B cell (primary cell): ENCODE measurements around the gene ERMARD. TPM values are rescaled to one million over a fixed set of nuclear protein-coding genes. Genes with fewer than 3 reads are reported as not detected.
A peak's percentile ranks its signal among the peaks of the same experiment; 100 is the strongest.

ENCODE experiments used
- ATAC-seq: fragments of 200-7000 bp; cut with Tn5 transposase; one replicate; pipeline ENCODE4 v1.10.0; 2021; ENCODE audit warnings: low read depth, mild to moderate bottlenecking, moderate number of reproducible peaks, moderate library complexity
- CTCF ChIA-PET: fragments of 350-600 bp; sonication (Branson Sonifier 250); formaldehyde crosslinking; loops from one replicate; lab custom pipeline; 2021; ENCODE audit warnings: antibody characterized with exemption, inconsistent platforms; lab: Charles Lee
- POLR2A ChIA-PET: fragments of 350-600 bp; sonication (Branson Sonifier 250); formaldehyde crosslinking; loops from one replicate; lab custom pipeline; 2021; ENCODE audit warnings: antibody characterized with exemption; lab: Charles Lee
- DNase-seq: peaks from one replicate; pipeline ENCODE4 v3.0.0; 2013
- H2AFZ ChIP-seq: 2 replicates; pipeline ENCODE4 v1.6.1; 2012; ENCODE audit warnings: mild to moderate bottlenecking, low read depth, low read length; ENCODE audit not compliant: insufficient read depth, poor library complexity, severe bottlenecking
- H3K27ac ChIP-seq, 2 donors: 1 replicate in 1 of 2; 2 replicates in 1 of 2; pipeline ENCODE4 v1.5.1; 2012 to 2013; ENCODE audit warnings: low read length in 2 of 2, mild to moderate bottlenecking in 2 of 2, moderate library complexity in 1 of 2
- H3K27me3 ChIP-seq, 4 experiments: fragments of 200-600 bp in 1 of 4; sonication (generic) in 1 of 4; replicated peaks in 1 of 4; 1 replicate in 2 of 4; 2 replicates in 2 of 4; pipeline versions ENCODE4 v1.6.1 to v1.7.0; 2013 to 2016; ENCODE audit warnings: low read length in 3 of 4, mild to moderate bottlenecking in 2 of 4, mixed read lengths in 1 of 4, moderate library complexity in 1 of 4; ENCODE audit not compliant: insufficient read depth in 4 of 4, control insufficient read depth in 3 of 4; ENCODE audit errors: control extremely low read depth in 1 of 4
- H3K36me3 ChIP-seq, 2 experiments: replicated peaks in 1 of 2; 1 replicate in 1 of 2; 2 replicates in 1 of 2; pipeline versions ENCODE4 v1.6.1 to v1.7.1; 2013; ENCODE audit warnings: low read length in 1 of 2; ENCODE audit not compliant: insufficient read depth in 2 of 2, control insufficient read depth in 1 of 2; ENCODE audit errors: control extremely low read depth in 1 of 2, extremely low read depth in 1 of 2
- H3K4me1 ChIP-seq, 2 donors: fragments of 200-600 bp in 1 of 2; sonication (generic) in 1 of 2; 1 replicate in 1 of 2; 2 replicates in 1 of 2; pipeline versions ENCODE4 v1.5.1 to v1.6.1; 2013 to 2017; ENCODE audit warnings: low read length in 2 of 2; ENCODE audit not compliant: control insufficient read depth in 2 of 2, insufficient read depth in 2 of 2
- H3K4me2 ChIP-seq: replicated peaks from 2 replicates; pipeline ENCODE3; 2012; ENCODE audit warnings: mild to moderate bottlenecking, low read depth, low read length; ENCODE audit not compliant: poor library complexity, severe bottlenecking
- H3K4me3 ChIP-seq, 5 experiments: fragments of 200-600 bp in 1 of 5; sonication (generic) in 1 of 5; 1 replicate in 3 of 5; 2 replicates in 2 of 5; pipeline versions ENCODE4 v1.5.1 to v1.7.0; 2011 to 2016; ENCODE audit warnings: low read length in 4 of 5, mild to moderate bottlenecking in 4 of 5, low read depth in 2 of 5, control low read depth in 1 of 5, moderate library complexity in 1 of 5; ENCODE audit not compliant: insufficient read depth in 1 of 5; ENCODE audit errors: control extremely low read depth in 1 of 5, extremely low read depth in 1 of 5
- H3K79me2 ChIP-seq: fragments of 200-600 bp; sonication (generic); one replicate; pipeline ENCODE4 v1.6.0; 2016; ENCODE audit warnings: low read length; ENCODE audit not compliant: control insufficient read depth, insufficient read depth
- H3K9ac ChIP-seq: fragments of 200-600 bp; sonication (generic); 2 replicates; pipeline ENCODE4 v1.6.1; 2017; ENCODE audit warnings: mild to moderate bottlenecking, low read length, moderate library complexity
- H3K9me3 ChIP-seq, 3 donors: one replicate each; pipeline versions ENCODE4 v1.6.1 to v1.7.1; 2013; ENCODE audit warnings: low read length in 2 of 3; ENCODE audit not compliant: control insufficient read depth in 2 of 3, insufficient read depth in 1 of 3; ENCODE audit errors: control extremely low read depth in 1 of 3
- H4K20me1 ChIP-seq: 2 replicates; pipeline ENCODE4 v1.6.0; 2012; ENCODE audit warnings: mild to moderate bottlenecking, low read length; ENCODE audit not compliant: insufficient read depth, control insufficient read depth, poor library complexity, severe bottlenecking
- H3K27ac Mint-ChIP-seq: one replicate; pipeline ENCODE4 v1.8.0; 2021; ENCODE audit warnings: mixed read lengths
- H3K27me3 Mint-ChIP-seq: one replicate; pipeline ENCODE4 v1.8.0; 2021; ENCODE audit warnings: mixed read lengths
- H3K4me1 Mint-ChIP-seq: one replicate; pipeline ENCODE4 v1.8.0; 2021; ENCODE audit warnings: mixed read lengths
- H3K4me3 Mint-ChIP-seq: one replicate; pipeline ENCODE4 v1.8.0; 2021; ENCODE audit warnings: mixed read lengths
- H3K9me3 Mint-ChIP-seq: one replicate; pipeline ENCODE4 v1.8.0; 2022; ENCODE audit warnings: mixed read lengths; ENCODE audit not compliant: insufficient read depth
- EZH2 ChIP-seq: IDR thresholded peaks from 2 replicates; pipeline ENCODE4 v1.6.1; 2012; ENCODE audit warnings: borderline replicate concordance, low read depth, mild to moderate bottlenecking, moderate library complexity, low read length; ENCODE audit not compliant: insufficient read depth, poor library complexity, severe bottlenecking
- WGBS: methylation state at CpG from one replicate; pipeline ENCODE4 v1.1.5; 2013; ENCODE audit warnings: missing lambda C conversion rate; ENCODE audit not compliant: insufficient coverage; 5-methylcytosine and 5-hydroxymethylcytosine counted together
- intact Hi-C: fragments of 100-400 bp; cut with micrococcal nuclease; formaldehyde crosslinking; loops from one replicate; pipeline ENCODE4 v1.10.0; 2022
- polyA plus RNA-seq: library from polyadenylated mRNA; depleted of rRNA; stranded (reverse); fragments of >200 nt; gene quantifications from 2 replicates; pipeline ENCODE4 v1.2.3, GENCODE V29; 2012
- total RNA-seq, 2 donors: library from RNA; stranded (reverse); fragments of 120-200 nt in 1 of 2; gene quantifications; 1 replicate in 1 of 2; 2 replicates in 1 of 2; pipeline versions ENCODE4 v1.2.3 to v1.2.4, GENCODE V29; 2013 to 2022
- TF ChIP-seq, protein P1 (sequence below): fragments of 200-600 bp; IDR thresholded peaks from one replicate; pipeline ENCODE4 v1.8.0; 2022; ENCODE audit warnings: antibody characterized with exemption, mild to moderate bottlenecking

Gene ERMARD
- total and polyA plus RNA-seq, 2 donors (not counting 1 experiment from before 2014, with no cell fraction given) = 42.8 to 65.1 TPM

DNA sequence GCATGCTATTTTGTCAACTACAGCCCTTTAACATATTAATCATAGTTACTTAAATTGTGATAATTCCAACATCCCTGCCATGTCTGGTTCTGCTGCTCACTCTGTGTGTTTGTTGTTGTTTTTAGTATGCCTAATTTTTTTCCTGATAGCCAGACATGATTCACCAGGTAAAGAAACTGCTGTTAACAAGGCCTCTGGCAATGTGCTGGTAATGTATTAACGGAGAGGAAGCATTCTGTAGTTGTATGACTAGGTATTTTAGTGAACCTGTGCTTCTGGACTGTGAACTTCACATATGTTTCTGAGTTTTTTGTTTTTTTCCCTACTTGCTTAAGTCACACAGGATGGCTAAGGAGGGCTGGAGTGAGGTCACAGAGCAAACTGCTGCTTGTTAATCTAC lies 4.9 kb upstream of the ERMARD start:
- Mint-ChIP-seq H3K9me3 (peaks cover 4% of the 10 kb centered on the region), H3K4me1 (peaks cover 16% of the 10 kb centered on the region), H3K4me3 (no peak overlapping the region), H3K27me3 (no peaks in the 10 kb centered on the region), H3K27ac (no peak overlapping the region)
- DNase-seq (no peak), ATAC-seq (no peak)
- Histone ChIP-seq H3K36me3 (no peaks in the 10 kb centered on the region), H3K79me2 (peaks cover 15% of the 10 kb centered on the region), H4K20me1 (no peaks in the 10 kb centered on the region), H3K9ac (no peak overlapping the region), H3K9me3 (peaks cover 0 to 5% (median 0%) of the 10 kb centered on the region in 3 donors), H3K4me1 (peaks cover 10 to 11% of the 10 kb centered on the region in 2 donors), H3K27me3 (no peaks in the 10 kb centered on the region), H2AFZ (no peak overlapping the region), H3K27ac (no peak overlapping the region), H3K4me3 (no peak overlapping the region), H3K4me2 (no peak overlapping the region)
- TF ChIP-seq, protein P1, sequence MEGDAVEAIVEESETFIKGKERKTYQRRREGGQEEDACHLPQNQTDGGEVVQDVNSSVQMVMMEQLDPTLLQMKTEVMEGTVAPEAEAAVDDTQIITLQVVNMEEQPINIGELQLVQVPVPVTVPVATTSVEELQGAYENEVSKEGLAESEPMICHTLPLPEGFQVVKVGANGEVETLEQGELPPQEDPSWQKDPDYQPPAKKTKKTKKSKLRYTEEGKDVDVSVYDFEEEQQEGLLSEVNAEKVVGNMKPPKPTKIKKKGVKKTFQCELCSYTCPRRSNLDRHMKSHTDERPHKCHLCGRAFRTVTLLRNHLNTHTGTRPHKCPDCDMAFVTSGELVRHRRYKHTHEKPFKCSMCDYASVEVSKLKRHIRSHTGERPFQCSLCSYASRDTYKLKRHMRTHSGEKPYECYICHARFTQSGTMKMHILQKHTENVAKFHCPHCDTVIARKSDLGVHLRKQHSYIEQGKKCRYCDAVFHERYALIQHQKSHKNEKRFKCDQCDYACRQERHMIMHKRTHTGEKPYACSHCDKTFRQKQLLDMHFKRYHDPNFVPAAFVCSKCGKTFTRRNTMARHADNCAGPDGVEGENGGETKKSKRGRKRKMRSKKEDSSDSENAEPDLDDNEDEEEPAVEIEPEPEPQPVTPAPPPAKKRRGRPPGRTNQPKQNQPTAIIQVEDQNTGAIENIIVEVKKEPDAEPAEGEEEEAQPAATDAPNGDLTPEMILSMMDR = no peak
- TF ChIP-seq EZH2 = no peak
- WGBS = no CpG with 5 or more reads among the region's 1 CpG
- CTCF ChIA-PET = no interaction called here
- intact Hi-C loops = no loop called here
- POLR2A ChIA-PET = no interaction called here

DNA sequence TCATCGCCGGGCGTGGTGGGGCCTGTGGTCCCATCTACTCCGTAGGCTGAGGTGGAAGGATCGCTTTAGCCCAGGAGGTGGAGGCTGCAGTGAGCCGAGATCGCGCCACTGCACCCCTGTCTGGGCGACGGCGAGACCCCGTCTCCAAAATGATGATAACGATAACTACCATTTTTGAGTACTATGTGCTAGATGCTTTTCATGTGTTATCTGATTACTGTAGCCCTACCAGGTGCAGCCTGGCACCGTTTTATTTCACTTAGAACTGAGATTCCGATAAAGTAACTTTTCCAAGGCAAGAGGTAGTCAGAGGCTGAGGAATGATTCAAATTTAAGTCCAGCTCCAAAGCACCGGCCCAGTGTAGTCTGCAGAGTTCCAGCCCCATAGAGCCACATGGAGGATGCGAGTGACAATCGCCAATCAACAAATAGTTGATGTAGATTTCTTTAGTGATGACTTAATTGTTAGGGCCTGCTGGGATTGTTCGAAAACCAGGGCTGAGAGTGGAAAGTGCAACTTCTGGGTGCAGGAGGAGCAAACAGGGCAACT lies 727 bp downstream of the ERMARD start:
- ATAC-seq (no peak), DNase-seq (no peak)
- peak overlapping the region; percentile 88 for H2AFZ ChIP-seq
- H3K27me3 ChIP-seq = no peaks in the 10 kb centered on the region
- peak overlapping the region; percentile 98 for H3K27ac Mint-ChIP-seq
- no peak for TF ChIP-seq EZH2
- TF ChIP-seq, protein P1 = no peak
- no peaks in the 10 kb centered on the region for H4K20me1 ChIP-seq
- ChIA-PET POLR2A (interaction anchor here (1.0 to 2.6 kb wide), 4 partner anchors 47 to 802 kb away, joined by 4 to 20 read pairs (median 8); partner anchors contain the start of genes C6orf120, PSMB1, TBP and WDR27), CTCF (interaction anchor here (0.9 to 1.8 kb wide), 3 partner anchors 38 to 53 kb away, joined by 4 to 6 read pairs (median 6); partner anchors contain the start of genes C6orf120 and WDR27)
- H3K27me3 Mint-ChIP-seq = no peaks in the 10 kb centered on the region
- no peaks in the 10 kb centered on the region for H3K9me3 ChIP-seq
- peak overlapping the region; percentile 70 for H3K4me2 ChIP-seq
- H3K27ac ChIP-seq = peak overlapping the region; percentile 91 to 97
- H3K4me1 ChIP-seq = peaks cover 17 to 20% of the 10 kb centered on the region in 2 donors
- peak overlapping the region; percentile 72 to 85 (median 79) for H3K4me3 ChIP-seq
- intact Hi-C loops = no loop called here
- H3K36me3 ChIP-seq = peaks cover 0 to 6% of the 10 kb centered on the region in 2 experiments
- H3K4me1 Mint-ChIP-seq = peaks cover 27% of the 10 kb centered on the region
- H3K4me3 Mint-ChIP-seq = peak overlapping the region; percentile 98
- peak overlapping the region; percentile 91 for H3K9ac ChIP-seq
- peaks cover 15% of the 10 kb centered on the region for H3K79me2 ChIP-seq
- H3K9me3 Mint-ChIP-seq = no peaks in the 10 kb centered on the region
- 23% methylated on average over 11 of the region's 19 CpGs for WGBS
